A673 (cell line): ENCODE data around the gene FHDC1. TPM values are rescaled to one million over a fixed set of nuclear protein-coding genes. Genes with fewer than 3 reads are reported as not detected.

ENCODE experiments used
- BruUV-seq: library from RNA; stranded (reverse); fragments of 400-500 nt; replicated peaks from 2 replicates; lab custom pipeline; 2021; lab: Mats Ljungman, UMichigan
- CTCF ChIA-PET: fragments of 300-600 bp; sonication (Branson Sonifier 250); formaldehyde crosslinking; loops from one replicate; lab custom pipeline; 2022; ENCODE audit warnings: antibody characterized with exemption; lab: Charles Lee
- POLR2A ChIA-PET: fragments of 300-600 bp; sonication (Branson Sonifier 250); formaldehyde crosslinking; loops from one replicate; lab custom pipeline; 2022; ENCODE audit warnings: antibody characterized with exemption; ENCODE audit not compliant: low non-redundant PET; lab: Charles Lee
- DNase-seq: peaks from one replicate; pipeline ENCODE4 v3.0.0-alpha.2; 2015; ENCODE audit warnings: low spot score
- H3K27ac ChIP-seq: fragments of 200-600 bp; sonication (generic); 2 replicates; pipeline ENCODE4 v1.5.1; 2016; ENCODE audit warnings: mixed run types, low read depth, mild to moderate bottlenecking, mixed read lengths, antibody characterized with exemption, low read length; ENCODE audit not compliant: poor library complexity, severe bottlenecking
- H3K27me3 ChIP-seq: fragments of 200-600 bp; sonication (generic); replicated peaks from 2 replicates; pipeline ENCODE4 v1.6.1; 2017; ENCODE audit warnings: mixed run types, low read depth, mild to moderate bottlenecking, mixed read lengths, antibody characterized with exemption, low read length; ENCODE audit not compliant: insufficient read depth, poor library complexity
- H3K36me3 ChIP-seq: fragments of 200-600 bp; sonication (generic); 2 replicates; pipeline ENCODE4 v1.6.1; 2016; ENCODE audit warnings: mixed run types, mild to moderate bottlenecking, mixed read lengths, antibody characterized with exemption, low read length; ENCODE audit not compliant: insufficient read depth, poor library complexity, severe bottlenecking
- H3K4me1 ChIP-seq: fragments of 200-600 bp; sonication (generic); 2 replicates; pipeline ENCODE4 v1.6.1; 2017; ENCODE audit warnings: mixed run types, mild to moderate bottlenecking, mixed read lengths, antibody characterized with exemption, low read length; ENCODE audit not compliant: insufficient read depth, poor library complexity, severe bottlenecking
- H3K4me3 ChIP-seq: fragments of 200-600 bp; sonication (generic); 2 replicates; pipeline ENCODE4 v1.5.1; 2016; ENCODE audit warnings: low read depth, mixed run types, mild to moderate bottlenecking, mixed read lengths, low read length; ENCODE audit not compliant: poor library complexity, severe bottlenecking
- H3K9me3 ChIP-seq: fragments of 200-600 bp; sonication (generic); 2 replicates; pipeline ENCODE4 v1.6.1; 2016; ENCODE audit warnings: mixed run types, low read depth, mild to moderate bottlenecking, mixed read lengths, antibody characterized with exemption, low read length; ENCODE audit not compliant: poor library complexity, severe bottlenecking
- EZH2 ChIP-seq: fragments of 200-600 bp; sonication (generic); IDR thresholded peaks from 2 replicates; pipeline ENCODE4 v1.6.1; 2017; ENCODE audit warnings: borderline replicate concordance, low read depth, mild to moderate bottlenecking, mixed read lengths, antibody characterized with exemption, low read length; ENCODE audit not compliant: poor library complexity, severe bottlenecking
- intact Hi-C: fragments of 100-400 bp; cut with micrococcal nuclease; formaldehyde crosslinking; loops from one replicate; pipeline ENCODE4 v1.10.0; 2022; ENCODE audit not compliant: unreplicated experiment
- total RNA-seq: library from RNA; stranded (reverse); gene quantifications from 2 replicates; pipeline ENCODE4 v1.2.3, GENCODE V29; 2021
- TF ChIP-seq, protein P1 (sequence below): fragments of 300-800, 200-600 bp; sonication (generic); conservative IDR thresholded peaks from 2 replicates; pipeline ENCODE4 v1.5.1; 2017; ENCODE audit warnings: low read depth, mild to moderate bottlenecking, antibody characterized with exemption, low read length, moderate library complexity, mixed read lengths

FHDC1 gene
- total RNA-seq, 1 experiment from 2014 or later = 0.26 TPM

DNA sequence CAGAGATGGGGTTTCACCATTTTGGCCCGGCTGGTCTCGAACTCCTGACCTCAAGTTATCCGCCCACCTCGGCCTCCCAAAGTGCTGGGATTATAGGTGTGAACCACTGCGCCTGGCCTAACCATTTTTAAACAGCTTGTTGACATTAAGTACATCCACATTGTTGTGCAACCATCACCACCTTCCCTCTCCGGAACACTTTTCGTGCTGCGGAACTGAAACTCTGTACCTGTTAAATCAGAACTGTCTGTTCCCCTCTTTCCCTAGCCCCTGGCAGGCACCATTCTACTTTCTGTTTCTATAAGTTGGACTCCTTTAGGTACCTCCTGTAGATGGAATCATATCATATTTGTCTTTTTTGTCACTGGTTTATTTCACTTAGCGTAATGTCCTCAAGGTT lies 9.5 kb downstream of the FHDC1 start:
- ChIA-PET CTCF (no interaction called here), POLR2A (no interaction called here)
- intact Hi-C loops = no loop called here
- Histone ChIP-seq H3K27me3 (peaks cover 15% of the 10 kb centered on the region), H3K9me3 (no peaks in the 10 kb centered on the region), H3K36me3 (no peaks in the 10 kb centered on the region), H3K4me3 (no peak overlapping the region), H3K4me1 (no peaks in the 10 kb centered on the region), H3K27ac (no peak overlapping the region)
- TF ChIP-seq, protein P1, sequence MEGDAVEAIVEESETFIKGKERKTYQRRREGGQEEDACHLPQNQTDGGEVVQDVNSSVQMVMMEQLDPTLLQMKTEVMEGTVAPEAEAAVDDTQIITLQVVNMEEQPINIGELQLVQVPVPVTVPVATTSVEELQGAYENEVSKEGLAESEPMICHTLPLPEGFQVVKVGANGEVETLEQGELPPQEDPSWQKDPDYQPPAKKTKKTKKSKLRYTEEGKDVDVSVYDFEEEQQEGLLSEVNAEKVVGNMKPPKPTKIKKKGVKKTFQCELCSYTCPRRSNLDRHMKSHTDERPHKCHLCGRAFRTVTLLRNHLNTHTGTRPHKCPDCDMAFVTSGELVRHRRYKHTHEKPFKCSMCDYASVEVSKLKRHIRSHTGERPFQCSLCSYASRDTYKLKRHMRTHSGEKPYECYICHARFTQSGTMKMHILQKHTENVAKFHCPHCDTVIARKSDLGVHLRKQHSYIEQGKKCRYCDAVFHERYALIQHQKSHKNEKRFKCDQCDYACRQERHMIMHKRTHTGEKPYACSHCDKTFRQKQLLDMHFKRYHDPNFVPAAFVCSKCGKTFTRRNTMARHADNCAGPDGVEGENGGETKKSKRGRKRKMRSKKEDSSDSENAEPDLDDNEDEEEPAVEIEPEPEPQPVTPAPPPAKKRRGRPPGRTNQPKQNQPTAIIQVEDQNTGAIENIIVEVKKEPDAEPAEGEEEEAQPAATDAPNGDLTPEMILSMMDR = no peak
- no peak for TF ChIP-seq EZH2
- DNase-seq = no peak
- BruUV-seq = no TSS peak

DNA sequence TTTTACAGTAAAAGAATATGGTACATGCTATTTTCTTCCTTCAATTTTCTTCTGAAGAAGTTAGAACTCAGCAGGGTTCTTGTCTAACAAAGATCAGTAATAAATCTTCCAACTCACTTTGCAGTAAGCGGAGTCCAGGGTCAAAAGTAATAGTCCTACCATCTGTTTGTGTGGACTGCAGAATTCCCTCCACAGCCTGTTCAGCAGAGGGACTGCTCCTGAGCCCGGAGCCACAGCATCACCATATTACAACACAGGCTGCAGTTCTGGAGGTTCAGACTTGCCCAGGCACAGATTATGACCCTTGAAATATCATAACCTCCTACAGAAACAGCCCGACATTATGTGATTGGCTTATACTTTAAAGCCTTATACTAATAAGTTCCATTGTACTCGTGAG lies 10.3 kb downstream of the FHDC1 start:
- CTCF ChIA-PET = no interaction called here
- intact Hi-C loops = no loop called here
- BruUV-seq = no TSS peak

DNA sequence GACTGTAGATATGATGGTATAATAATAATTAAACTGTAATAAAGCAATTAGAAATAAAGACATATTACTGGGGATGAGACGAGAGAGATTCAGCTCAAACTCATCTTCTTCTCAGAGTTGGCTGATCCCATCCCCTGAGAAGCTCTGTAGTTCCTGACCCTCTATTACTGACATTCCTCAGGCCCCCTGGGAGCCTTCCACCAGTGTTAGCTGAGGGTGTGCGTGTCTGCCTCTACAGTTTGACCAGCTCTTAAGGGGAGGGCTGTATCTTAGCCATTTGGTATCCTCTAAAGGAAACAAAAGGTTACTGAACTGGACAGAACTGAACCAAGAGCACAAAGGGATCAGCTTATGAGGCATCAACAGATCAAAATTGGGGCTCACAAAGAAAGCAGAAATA lies 11.2 kb downstream of the FHDC1 start:
- no peaks in the 10 kb centered on the region for H3K4me1 ChIP-seq
- no TSS peak for BruUV-seq
- H3K9me3 ChIP-seq = no peaks in the 10 kb centered on the region
- TF ChIP-seq, protein P1 = no peak
- no peak for TF ChIP-seq EZH2
- no peak for DNase-seq
- ChIA-PET POLR2A (no interaction called here), CTCF (interaction anchor here (0.5 kb wide), 1 partner anchor 19 kb away, joined by 3 read pairs; no protein-coding TSS in a partner anchor)
- intact Hi-C loops = no loop called here
- no peaks in the 10 kb centered on the region for H3K36me3 ChIP-seq
- peaks cover 7% of the 10 kb centered on the region for H3K27me3 ChIP-seq
- no peak overlapping the region for H3K4me3 ChIP-seq
- H3K27ac ChIP-seq = no peak overlapping the region

More for the DNA sequence above, 10.3 kb downstream of the FHDC1 start:
- POLR2A ChIA-PET = no interaction called here
- H3K27ac ChIP-seq = no peak overlapping the region
- no peaks in the 10 kb centered on the region for H3K36me3 ChIP-seq
- H3K27me3 ChIP-seq = peaks cover 7% of the 10 kb centered on the region
- no peak for DNase-seq
- no peaks in the 10 kb centered on the region for H3K4me1 ChIP-seq
- H3K4me3 ChIP-seq = no peak overlapping the region
- TF ChIP-seq EZH2 = no peak
- TF ChIP-seq, protein P1 = no peak
- H3K9me3 ChIP-seq = no peaks in the 10 kb centered on the region
